ENCODE results near the gene DGKZ.
"Not testable (repeated sequence)": the region's sequence is repeated elsewhere in the genome, so short reads cannot be mapped to it uniquely, and the experiment has no call there.

DGKZ gene

DNA sequence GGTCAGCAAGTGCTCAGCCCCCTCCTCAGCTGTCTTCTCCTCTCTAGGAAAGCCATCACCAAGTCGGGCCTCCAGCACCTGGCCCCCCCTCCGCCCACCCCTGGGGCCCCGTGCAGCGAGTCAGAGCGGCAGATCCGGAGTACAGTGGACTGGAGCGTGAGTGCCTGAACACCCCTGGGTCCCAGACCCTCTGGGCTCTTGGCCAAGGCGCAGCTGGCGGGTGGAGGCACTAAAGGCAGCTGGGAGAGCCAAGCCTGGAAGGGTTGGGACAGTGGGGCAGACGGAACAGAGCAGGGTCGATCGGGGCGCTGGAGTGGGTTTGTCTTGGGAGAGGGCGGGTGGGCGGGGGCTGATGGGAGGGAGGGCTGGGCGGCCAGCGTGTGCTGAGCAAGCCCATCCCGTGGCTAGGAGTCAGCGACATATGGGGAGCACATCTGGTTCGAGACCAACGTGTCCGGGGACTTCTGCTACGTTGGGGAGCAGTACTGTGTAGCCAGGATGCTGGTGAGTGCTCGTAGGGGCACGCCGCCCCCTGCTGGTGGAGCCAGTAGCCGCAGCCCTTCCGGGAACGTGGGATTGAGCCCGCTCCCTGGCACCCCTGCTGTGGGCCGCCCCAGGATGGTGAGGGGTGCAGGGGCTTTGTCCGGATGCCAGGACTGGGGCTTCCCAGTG is 20.1 kb downstream of the DGKZ start:
- DNase-seq (ENCODE audit: low read depth): peak; percentile 78

DNA sequence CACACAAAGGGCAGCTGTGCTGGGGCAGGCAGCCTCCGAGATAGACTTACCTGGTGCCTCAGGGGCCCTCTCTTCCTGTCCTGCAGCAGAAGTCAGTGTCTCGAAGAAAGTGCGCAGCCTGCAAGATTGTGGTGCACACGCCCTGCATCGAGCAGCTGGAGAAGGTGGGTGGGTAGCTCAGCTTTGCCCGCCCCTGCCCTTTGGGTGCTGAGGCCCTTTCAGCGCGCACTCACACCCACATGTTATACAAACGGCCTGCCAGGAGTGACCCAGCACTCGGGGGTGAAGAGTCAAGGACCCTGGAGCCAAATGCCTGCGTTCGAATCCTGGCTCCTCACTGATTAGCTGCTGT is 20.6 kb downstream of the DGKZ start:
- DNase-seq (ENCODE audit: low read depth): no peak

DNA sequence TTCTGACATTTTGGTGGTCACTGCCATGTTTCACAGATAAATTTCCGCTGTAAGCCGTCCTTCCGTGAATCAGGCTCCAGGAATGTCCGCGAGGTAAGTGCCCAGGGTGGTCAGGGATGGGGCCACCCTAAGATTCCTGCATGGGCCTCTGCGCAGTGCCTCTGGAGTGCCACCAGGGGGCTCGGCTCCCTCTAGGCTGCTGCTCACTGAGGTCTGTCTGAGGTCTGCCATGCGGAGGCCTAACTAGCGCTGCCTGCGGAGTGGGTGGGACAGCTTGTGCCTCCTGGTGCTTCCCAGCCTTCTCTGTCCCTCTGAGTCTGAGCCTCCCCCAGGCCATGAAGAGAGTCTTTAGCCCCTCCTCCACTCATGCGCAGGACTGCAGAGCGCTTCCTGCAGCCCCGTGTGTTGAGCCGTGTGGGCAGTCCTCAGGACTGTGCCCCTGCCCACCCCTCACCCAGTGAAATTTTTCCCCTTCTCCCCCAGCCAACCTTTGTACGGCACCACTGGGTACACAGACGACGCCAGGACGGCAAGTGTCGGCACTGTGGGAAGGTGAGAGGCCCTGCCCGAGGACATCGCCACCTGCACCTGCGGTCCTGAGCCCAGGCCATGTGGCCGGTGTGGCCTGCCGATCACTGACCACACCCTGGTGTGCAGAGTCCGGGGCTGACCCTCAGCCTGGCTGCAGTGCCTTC is 22.3 kb downstream of the DGKZ start:
- no peak for DNase-seq (ENCODE audit: low read depth)

GRCh38 chr11:46370253-46370652 is 23.0 kb downstream of the DGKZ start:
- no peak for DNase-seq (ENCODE audit: low read depth)

DNA sequence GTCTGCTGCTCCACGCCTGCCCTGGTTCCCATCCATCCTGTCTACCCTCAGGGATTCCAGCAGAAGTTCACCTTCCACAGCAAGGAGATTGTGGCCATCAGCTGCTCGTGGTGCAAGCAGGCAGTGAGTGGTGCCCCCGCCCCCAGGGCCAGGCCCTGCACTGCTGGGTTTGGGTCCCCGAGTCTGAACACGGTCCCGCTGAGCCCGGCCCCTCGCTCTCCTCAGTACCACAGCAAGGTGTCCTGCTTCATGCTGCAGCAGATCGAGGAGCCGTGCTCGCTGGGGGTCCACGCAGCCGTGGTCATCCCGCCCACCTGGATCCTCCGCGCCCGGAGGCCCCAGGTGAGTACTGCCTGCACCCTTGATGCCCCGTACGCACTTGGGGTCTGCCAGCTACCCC is 24.0 kb downstream of the DGKZ start:
- not testable (repeated sequence) for DNase-seq (ENCODE audit: low read depth)

GRCh38 chr11:46372086-46372485 is 24.8 kb downstream of the DGKZ start:
- DNase-seq (ENCODE audit: low read depth): no peak

GRCh38 chr11:46372501-46372900 is 25.2 kb downstream of the DGKZ start:
- DNase-seq (ENCODE audit: low read depth): not testable (repeated sequence)

DNA sequence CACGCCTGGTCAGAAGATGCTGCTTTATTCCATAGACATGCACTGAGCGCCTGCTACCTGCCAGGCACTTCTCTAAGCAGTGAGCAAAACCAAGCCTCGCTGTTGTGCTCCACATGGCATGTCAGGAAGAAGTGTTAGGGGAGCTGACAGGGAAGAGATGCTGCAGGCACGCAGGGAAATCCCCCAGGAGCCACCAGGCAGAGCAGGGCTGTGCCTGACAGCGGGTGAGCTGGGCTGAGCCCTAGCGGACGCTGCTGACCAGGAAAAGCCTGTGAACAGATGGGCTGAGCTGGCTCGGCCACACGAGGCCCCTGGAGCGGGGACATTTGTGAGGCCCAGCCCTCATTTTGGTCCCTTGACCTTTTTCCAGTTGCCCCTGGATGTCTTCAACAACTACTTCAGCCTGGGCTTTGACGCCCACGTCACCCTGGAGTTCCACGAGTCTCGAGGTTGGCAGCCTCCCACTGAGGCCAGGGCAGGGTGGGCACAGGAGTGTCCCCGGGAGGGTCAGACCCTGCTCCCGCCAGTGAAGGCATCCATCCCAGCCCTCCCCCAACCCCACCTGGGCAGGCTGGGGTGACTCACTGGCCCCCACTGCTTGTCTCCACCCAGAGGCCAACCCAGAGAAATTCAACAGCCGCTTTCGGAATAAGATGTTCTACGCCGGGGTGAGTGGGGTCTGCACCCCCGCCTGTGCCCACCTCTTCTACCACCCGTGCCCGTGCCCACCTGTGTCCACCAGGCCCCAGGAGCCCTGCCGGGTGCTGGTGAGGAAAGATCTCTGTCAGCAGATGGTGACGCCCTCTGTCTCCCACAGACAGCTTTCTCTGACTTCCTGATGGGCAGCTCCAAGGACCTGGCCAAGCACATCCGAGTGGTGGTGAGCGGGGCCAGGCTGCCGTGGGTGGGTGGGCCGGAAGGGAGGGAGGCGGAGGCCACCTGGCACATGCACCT is 26.8 kb downstream of the DGKZ start:
- no peak for DNase-seq (ENCODE audit: low read depth)

- DNase-seq (ENCODE audit: low read depth): no peak
These were observed 27.6 kb downstream of the DGKZ start for GRCh38 chr11:46374815-46375214.

DNA sequence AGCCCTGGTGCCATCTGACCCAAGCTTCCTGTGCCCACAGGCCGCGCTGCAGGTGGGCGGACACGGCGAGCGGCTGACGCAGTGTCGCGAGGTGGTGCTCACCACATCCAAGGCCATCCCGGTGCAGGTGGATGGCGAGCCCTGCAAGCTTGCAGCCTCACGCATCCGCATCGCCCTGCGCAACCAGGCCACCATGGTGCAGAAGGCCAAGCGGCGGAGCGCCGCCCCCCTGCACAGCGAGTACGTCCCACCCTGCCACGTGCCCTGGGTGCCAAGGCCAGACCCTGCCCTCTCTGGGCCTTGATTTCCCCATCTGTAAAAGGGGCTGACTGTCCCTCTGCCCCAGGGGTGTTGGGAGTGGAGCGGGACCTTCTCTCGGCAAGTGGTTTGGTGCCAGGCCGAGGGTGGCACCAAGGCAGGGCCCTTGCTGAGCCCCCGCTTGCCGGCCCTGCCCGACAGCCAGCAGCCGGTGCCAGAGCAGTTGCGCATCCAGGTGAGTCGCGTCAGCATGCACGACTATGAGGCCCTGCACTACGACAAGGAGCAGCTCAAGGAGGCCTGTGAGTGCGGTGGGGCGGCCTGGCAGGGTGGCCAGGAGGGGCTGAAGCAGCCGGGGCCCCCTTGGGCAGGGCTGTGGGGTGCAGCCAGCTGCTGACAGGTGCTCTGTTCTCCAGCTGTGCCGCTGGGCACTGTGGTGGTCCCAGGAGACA is 28.3 kb downstream of the DGKZ start:
- DNase-seq (ENCODE audit: low read depth): no peak

- no peak for DNase-seq (ENCODE audit: low read depth)
These were observed 29.2 kb downstream of the DGKZ start for GRCh38 chr11:46376258-46377050.

DNA sequence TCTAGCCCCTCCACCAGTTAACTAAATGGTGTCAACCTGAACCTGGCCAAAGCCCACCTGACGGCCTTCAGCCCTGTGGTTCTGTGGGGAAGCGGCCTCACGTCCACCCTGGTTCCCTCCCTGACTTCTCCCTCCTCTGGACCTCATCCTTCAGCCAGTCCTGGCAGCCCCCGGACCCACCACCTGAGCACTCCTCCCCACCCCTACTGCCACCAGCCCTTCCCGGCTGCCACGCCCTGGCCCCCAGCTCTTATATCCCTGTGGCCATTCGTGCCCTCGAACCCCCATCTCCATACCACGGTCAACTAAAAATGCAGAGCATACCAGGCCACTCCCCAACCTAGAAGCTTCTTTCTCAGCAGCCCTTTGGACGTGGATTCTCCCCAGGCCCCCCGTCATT is 30.0 kb downstream of the DGKZ start:
- no peak for DNase-seq (ENCODE audit: low read depth)

GRCh38 chr11:46377831-46378230 is 30.6 kb downstream of the DGKZ start:
- DNase-seq (ENCODE audit: low read depth): no peak

DNA sequence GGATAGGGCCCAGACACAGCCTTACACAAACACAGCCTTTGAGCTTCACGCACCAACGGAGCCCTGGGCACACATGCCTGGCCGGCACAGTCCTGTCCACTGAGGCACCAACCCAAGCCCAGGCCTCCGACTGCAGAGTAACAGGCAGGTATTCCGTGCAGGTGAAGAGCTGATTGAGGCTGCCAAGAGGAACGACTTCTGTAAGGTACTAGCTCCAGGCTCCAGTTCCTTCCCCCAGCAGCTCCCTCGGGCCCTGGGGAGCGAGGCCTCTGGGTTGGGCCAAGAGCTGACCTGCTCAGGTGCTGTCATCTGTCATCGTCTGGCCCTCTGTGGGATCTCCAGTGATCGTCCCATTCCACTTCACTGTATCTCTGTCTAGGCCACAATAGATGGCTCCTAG is 31.0 kb downstream of the DGKZ start:
- no peak for DNase-seq (ENCODE audit: low read depth)

DNA sequence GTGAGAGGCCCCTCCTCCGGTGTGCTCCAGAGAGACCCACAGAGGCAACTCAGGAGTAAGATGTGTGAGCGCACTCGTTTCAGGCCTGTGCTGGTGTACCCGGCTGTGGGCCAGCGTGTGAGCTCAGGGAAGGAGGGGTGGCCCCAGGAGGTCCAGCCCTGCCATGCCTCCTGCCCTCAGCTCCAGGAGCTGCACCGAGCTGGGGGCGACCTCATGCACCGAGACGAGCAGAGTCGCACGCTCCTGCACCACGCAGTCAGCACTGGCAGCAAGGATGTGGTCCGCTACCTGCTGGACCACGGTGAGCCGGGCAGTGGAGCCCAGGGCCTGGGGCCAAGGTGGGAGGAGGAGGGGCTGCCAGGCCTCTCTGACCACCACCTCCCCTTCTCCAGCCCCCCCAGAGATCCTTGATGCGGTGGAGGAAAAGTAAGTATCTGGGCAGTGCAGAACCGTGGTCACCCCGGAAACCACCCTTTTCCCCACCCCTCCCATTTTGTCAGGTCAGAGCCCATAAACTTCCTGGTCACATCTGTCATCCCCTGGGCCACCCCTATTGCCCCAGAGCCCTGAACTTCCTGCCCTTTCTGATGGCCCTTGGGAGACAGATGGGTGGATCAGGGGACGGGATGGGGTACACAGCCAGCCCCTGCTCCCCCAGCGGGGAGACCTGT is 31.7 kb downstream of the DGKZ start:
- DNase-seq (ENCODE audit: low read depth): no peak

DNA sequence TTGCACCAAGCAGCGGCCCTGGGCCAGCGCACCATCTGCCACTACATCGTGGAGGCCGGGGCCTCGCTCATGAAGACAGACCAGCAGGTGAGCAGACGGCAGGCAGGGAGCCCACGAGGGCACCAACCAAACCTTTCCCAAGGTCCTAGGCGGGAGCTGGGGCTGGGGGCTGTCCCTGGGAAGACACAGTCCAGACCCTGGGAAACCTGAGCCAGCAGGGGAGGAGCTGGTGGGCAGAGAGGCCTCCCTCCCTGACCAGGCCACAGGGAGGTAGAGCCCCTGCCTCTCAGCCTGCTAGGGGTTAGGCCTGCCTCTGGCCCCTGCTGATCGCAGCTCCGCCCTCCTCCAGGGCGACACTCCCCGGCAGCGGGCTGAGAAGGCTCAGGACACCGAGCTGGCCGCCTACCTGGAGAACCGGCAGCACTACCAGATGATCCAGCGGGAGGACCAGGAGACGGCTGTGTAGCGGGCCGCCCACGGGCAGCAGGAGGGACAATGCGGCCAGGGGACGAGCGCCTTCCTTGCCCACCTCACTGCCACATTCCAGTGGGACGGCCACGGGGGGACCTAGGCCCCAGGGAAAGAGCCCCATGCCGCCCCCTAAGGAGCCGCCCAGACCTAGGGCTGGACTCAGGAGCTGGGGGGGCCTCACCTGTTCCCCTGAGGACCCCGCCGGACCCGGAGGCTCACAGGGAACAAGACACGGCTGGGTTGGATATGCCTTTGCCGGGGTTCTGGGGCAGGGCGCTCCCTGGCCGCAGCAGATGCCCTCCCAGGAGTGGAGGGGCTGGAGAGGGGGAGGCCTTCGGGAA is 32.4 kb downstream of the DGKZ start:
- not testable (repeated sequence) for DNase-seq (ENCODE audit: low read depth)

DNA sequence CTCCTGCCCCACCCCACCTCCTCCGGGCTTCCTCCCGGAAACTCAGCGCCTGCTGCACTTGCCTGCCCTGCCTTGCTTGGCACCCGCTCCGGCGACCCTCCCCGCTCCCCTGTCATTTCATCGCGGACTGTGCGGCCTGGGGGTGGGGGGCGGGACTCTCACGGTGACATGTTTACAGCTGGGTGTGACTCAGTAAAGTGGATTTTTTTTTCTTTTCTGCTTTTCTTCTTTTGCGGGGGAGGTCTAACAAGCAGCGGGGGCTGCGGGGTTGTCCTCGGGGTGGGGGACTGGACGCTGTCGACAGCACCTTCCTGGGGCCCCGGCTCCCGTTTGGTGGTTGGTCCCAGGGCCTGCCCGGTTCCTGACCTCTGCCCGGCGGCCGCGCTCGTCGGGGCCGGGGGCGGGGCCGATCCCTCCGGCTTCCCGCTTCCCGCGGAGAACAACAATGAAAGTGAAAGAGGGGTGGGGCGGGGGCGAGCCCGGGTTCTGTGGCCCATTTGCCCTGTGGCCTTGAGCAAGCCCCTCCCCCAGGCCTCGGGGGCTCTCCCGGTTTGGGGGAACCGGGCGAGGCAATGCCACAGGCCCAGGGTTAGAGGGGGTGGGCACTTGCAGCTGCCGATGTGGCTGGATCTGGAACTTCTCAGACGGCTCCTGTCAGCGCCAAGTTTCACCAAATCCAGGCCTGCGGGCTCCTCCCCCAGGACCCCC is 33.2 kb downstream of the DGKZ start:
- DNase-seq (ENCODE audit: low read depth): peak; percentile 32

GRCh38 chr11:46381048-46381818 is 34.0 kb downstream of the DGKZ start, which contains the start of gene MDK:
Gene MDK (plus strand): TSS chr11:46381669. CDS start chr11:46382058, 389 bp downstream.
- DNase-seq (ENCODE audit: low read depth): no peak
